Osteoblast (primary cell): Measurements from ENCODE around the gene FOXN3. TPM values are rescaled to one million over a fixed set of nuclear protein-coding genes. Genes with fewer than 3 reads are reported as not detected.

ENCODE experiments used
- DNase-seq: peaks from one replicate; pipeline ENCODE4 v3.0.0; 2011; ENCODE audit warnings: low spot score, mixed read lengths; ENCODE audit not compliant: insufficient read length; ENCODE audit errors: missing footprints
- H2AFZ ChIP-seq: 2 replicates; pipeline ENCODE4 v1.6.0; 2011; ENCODE audit warnings: mild to moderate bottlenecking, low read length
- H3K27ac ChIP-seq: 2 replicates; pipeline ENCODE4 v1.5.1; 2011; ENCODE audit warnings: mild to moderate bottlenecking, low read depth, low read length, moderate library complexity
- H3K27me3 ChIP-seq: 2 replicates; pipeline ENCODE4 v1.6.0; 2012; ENCODE audit warnings: mild to moderate bottlenecking, control low read depth, inconsistent platforms, low read length, moderate library complexity; ENCODE audit not compliant: insufficient read depth
- H3K36me3 ChIP-seq: 2 replicates; pipeline ENCODE4 v1.5.1; 2011; ENCODE audit warnings: mild to moderate bottlenecking, low read length, control low read depth, moderate library complexity; ENCODE audit not compliant: insufficient read depth
- H3K4me1 ChIP-seq: 2 replicates; pipeline ENCODE4 v1.5.1; 2011; ENCODE audit warnings: mild to moderate bottlenecking, low read length, control low read depth, moderate library complexity; ENCODE audit not compliant: insufficient read depth
- H3K4me2 ChIP-seq: 2 replicates; pipeline ENCODE4 v1.6.0; 2011; ENCODE audit warnings: mild to moderate bottlenecking, low read length; ENCODE audit not compliant: insufficient read depth
- H3K4me3 ChIP-seq: fragments of 200-600 bp; sonication (generic); 3 replicates; pipeline ENCODE4 v1.5.1; 2012; ENCODE audit warnings: mild to moderate bottlenecking, low read length, inconsistent platforms; ENCODE audit not compliant: insufficient read depth
- H3K79me2 ChIP-seq: 2 replicates; pipeline ENCODE4 v1.6.0; 2012; ENCODE audit warnings: mild to moderate bottlenecking, low read length, control low read depth, inconsistent platforms; ENCODE audit not compliant: insufficient read depth
- H3K9me3 ChIP-seq: 2 replicates; pipeline ENCODE4 v1.5.1; 2011; ENCODE audit warnings: low read depth, low read length, control low read depth
- H4K20me1 ChIP-seq: 2 replicates; pipeline ENCODE4 v1.6.0; 2012; ENCODE audit warnings: mild to moderate bottlenecking, low read length, control low read depth; ENCODE audit not compliant: insufficient read depth
- CTCF ChIP-seq: IDR thresholded peaks from 2 replicates; pipeline ENCODE4 v1.5.1; 2011; ENCODE audit warnings: mild to moderate bottlenecking, low read depth, low read length, moderate library complexity; ENCODE audit errors: extremely low read depth
- total RNA-seq: library from RNA; depleted of rRNA; stranded (reverse); fragments of >200 nt; gene quantifications from 2 replicates; pipeline ENCODE4 v1.2.3, GENCODE V29; 2012

FOXN3 gene
- total RNA-seq, 1 donor = 49.9 TPM

- Histone ChIP-seq H3K4me3 (peak overlapping the region; percentile 30), H3K27me3 (no peaks in the 10 kb centered on the region), H3K36me3 (no peaks in the 10 kb centered on the region), H2AFZ (peak overlapping the region; percentile 27), H3K79me2 (no peaks in the 10 kb centered on the region), H3K4me2 (peak overlapping the region; percentile 68), H3K27ac (peak overlapping the region; percentile 37), H3K4me1 (peaks cover 44% of the 10 kb centered on the region), H4K20me1 (no peaks in the 10 kb centered on the region), H3K9me3 (no peaks in the 10 kb centered on the region)
- TF ChIP-seq CTCF = no peak
- DNase-seq = no peak
Measured at GRCh38 chr14:89430391-89431236, 13.6 kb upstream of the FOXN3 start.

- no peaks in the 10 kb centered on the region for H4K20me1 ChIP-seq
- peaks cover 48% of the 10 kb centered on the region for H3K4me1 ChIP-seq
- no peaks in the 10 kb centered on the region for H3K36me3 ChIP-seq
- H3K27ac ChIP-seq = peak overlapping the region; percentile 37
- H3K4me2 ChIP-seq = peak overlapping the region; percentile 68
- peak overlapping the region; percentile 30 for H3K4me3 ChIP-seq
- H3K79me2 ChIP-seq = no peaks in the 10 kb centered on the region
- no peak for TF ChIP-seq CTCF
- no peaks in the 10 kb centered on the region for H3K9me3 ChIP-seq
- H3K27me3 ChIP-seq = no peaks in the 10 kb centered on the region
- DNase-seq = no peak
- H2AFZ ChIP-seq = no peak overlapping the region
Measured at GRCh38 chr14:89429199-89430181, 12.5 kb upstream of the FOXN3 start.

- H4K20me1 ChIP-seq = no peaks in the 10 kb centered on the region
- peaks cover 48% of the 10 kb centered on the region for H3K4me1 ChIP-seq
- H3K27ac ChIP-seq = peak overlapping the region; percentile 37
- H3K36me3 ChIP-seq = no peaks in the 10 kb centered on the region
- H3K79me2 ChIP-seq = no peaks in the 10 kb centered on the region
- no peak for DNase-seq
- H3K4me3 ChIP-seq = no peak overlapping the region
- TF ChIP-seq CTCF = no peak
- H3K9me3 ChIP-seq = no peaks in the 10 kb centered on the region
- H2AFZ ChIP-seq = no peak overlapping the region
- no peak overlapping the region for H3K4me2 ChIP-seq
- H3K27me3 ChIP-seq = peaks cover 5% of the 10 kb centered on the region
Measured at GRCh38 chr14:89428546-89429198, 11.6 kb upstream of the FOXN3 start.
